Measurements from ENCODE around the gene IQCE.

DNA sequence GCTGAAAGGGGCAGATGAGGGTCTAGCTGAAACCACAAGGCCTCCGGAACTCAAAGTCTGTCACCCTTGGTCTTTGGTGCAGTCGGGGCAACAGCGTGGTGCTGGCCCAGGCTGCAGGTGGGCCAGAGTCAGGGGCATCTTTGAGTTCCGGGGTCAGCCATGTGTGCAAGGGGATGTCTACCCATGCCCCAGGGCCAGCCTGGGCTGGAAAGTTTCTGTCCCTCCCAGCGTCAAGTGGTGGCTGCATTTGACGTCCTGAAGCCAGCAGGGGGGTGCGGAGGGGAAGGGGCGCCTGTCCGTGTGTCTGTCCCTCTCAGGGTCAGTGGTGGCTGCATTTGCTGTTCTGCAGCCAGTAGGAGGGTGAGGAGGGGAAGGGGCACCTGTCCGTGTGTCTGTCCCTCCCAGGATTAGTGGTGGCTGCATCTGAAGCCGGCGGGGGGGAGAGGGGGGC lies 4.1 kb upstream of the IQCE start:
- no peak for TF ChIP-seq ZNF274 (IDR thresholded peaks at IDR 0.05; ENCODE audit: low read depth, low read length)
- TF ChIP-seq YY1 (IDR thresholded peaks at IDR 0.05; ENCODE audit: insufficient read depth, insufficient read length): no peak
- no peak for TF ChIP-seq SUZ12 (IDR thresholded peaks at IDR 0.05; ENCODE audit: extremely low read depth, insufficient read depth, insufficient read length)
